Measurements from ENCODE around the gene CLASP1.
"Not testable (repeated sequence)": the region's sequence is repeated elsewhere in the genome, so short reads cannot be mapped to it uniquely, and the experiment has no call there.

CLASP1 gene

DNA sequence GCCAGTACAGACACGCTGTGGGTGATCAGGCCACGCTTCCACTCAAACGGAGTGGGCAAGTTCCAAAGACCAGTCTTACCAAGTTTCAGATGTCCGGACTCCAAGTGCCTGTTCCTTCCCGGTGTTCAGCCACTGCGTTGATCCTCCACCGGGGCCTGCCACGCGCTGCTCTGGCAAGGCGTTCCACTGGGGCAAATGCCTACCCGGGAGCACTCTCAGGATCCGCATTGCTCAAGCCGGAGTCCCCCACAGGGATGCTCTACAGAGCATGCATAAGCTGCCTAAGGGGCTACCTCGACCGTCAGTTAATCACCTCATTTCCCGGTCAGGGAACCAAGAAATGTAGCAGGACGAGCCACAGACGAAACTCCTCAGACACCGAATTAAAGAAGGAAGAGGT lies 37.0 kb upstream of the CLASP1 start:
- intact Hi-C loops (cut with DNase I; ENCODE audit: low total_unique reads), result no loop called here
- Histone ChIP-seq H3K27me3 (no peaks in the 10 kb centered on the region), H3K4me3 (no peak overlapping the region), H3K9me3 (peaks cover 8 to 24% (median 24%) of the 10 kb centered on the region in 3 donors), H3K27ac (no peak overlapping the region), H3K4me1 (peaks cover 0 to 7% (median 0%) of the 10 kb centered on the region in 4 donors), H3K36me3 (peaks cover 0 to 8% (median 3%) of the 10 kb centered on the region in 3 donors)
- DNase-seq, result no peak
- TF ChIP-seq CTCF (IDR thresholded peaks at IDR 0.05), result no peak

GRCh38 chr2:121682396-121683298 lies 33.4 kb upstream of the CLASP1 start:
- H3K27ac ChIP-seq, result no peak overlapping the region
- H3K9me3 ChIP-seq, result peaks cover 8 to 36% (median 33%) of the 10 kb centered on the region in 3 donors

GRCh38 chr2:121677855-121678254 lies 28.6 kb upstream of the CLASP1 start:
- Histone ChIP-seq H3K27me3 (no peaks in the 10 kb centered on the region), H3K36me3 (peaks cover 0 to 6% (median 1%) of the 10 kb centered on the region in 3 donors), H3K4me3 (no peak overlapping the region), H3K27ac (no peak overlapping the region), H3K9me3 (peaks cover 8 to 48% (median 24%) of the 10 kb centered on the region in 3 donors), H3K4me1 (no peaks in the 10 kb centered on the region)
- DNase-seq, result no peak
- intact Hi-C loops (cut with DNase I; ENCODE audit: low total_unique reads), result no loop called here
- no peak for TF ChIP-seq CTCF (IDR thresholded peaks at IDR 0.05)

More at GRCh38 chr2:121682396-121683298, 33.4 kb upstream of the CLASP1 start:
- Histone ChIP-seq H3K4me3 (no peak overlapping the region), H3K27me3 (no peaks in the 10 kb centered on the region), H3K4me1 (peaks cover 0 to 7% (median 0%) of the 10 kb centered on the region in 4 donors), H3K36me3 (peaks cover 0 to 8% (median 3%) of the 10 kb centered on the region in 3 donors)
- intact Hi-C loops (cut with DNase I; ENCODE audit: low total_unique reads), result no loop called here
- TF ChIP-seq CTCF (IDR thresholded peaks at IDR 0.05), result no peak
- no peak for DNase-seq

- H3K27ac ChIP-seq; H3K4me1 ChIP-seq; DNase-seq; intact Hi-C loops (cut with DNase I; ENCODE audit: low total_unique reads); H3K36me3 ChIP-seq; H3K4me3 ChIP-seq; H3K27me3 ChIP-seq: not testable (repeated sequence)
- H3K9me3 ChIP-seq, result peaks cover 0 to 24% (median 0%) of the 10 kb centered on the region in 3 donors
Observed at GRCh38 chr2:121671621-121672020, 22.4 kb upstream of the CLASP1 start.

- Histone ChIP-seq H3K4me3 (no peak overlapping the region), H3K27me3 (no peaks in the 10 kb centered on the region), H3K4me1 (no peaks in the 10 kb centered on the region), H3K36me3 (no peaks in the 10 kb centered on the region), H3K27ac (no peak overlapping the region), H3K9me3 (peaks cover 0 to 10% (median 0%) of the 10 kb centered on the region in 3 donors)
- DNase-seq, result no peak
- intact Hi-C loops (cut with DNase I; ENCODE audit: low total_unique reads), result no loop called here
- TF ChIP-seq CTCF (IDR thresholded peaks at IDR 0.05), result no peak
Observed at GRCh38 chr2:121670181-121670580, 20.9 kb upstream of the CLASP1 start.

DNA sequence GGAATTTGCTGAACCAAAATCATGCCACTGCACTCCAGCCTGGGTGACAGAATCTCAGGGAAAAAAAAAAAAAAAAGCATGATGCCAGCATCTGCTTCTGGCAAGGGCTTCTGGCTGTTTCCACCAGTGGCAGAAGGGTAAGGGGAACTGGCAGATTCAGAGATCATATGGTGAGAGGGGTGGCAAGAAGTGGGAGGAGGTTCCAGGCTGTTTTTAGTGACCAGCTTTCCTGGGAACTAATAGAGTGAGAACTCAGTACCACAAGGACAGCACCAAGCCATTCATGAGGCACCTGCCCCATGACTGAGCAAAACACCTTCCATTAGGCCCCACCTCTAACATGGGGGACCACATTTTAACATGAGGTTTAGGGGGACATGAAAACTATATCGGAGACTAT lies 18.4 kb upstream of the CLASP1 start:
- Histone ChIP-seq H3K27ac (no peak overlapping the region), H3K9me3 (peaks cover 0 to 2% (median 0%) of the 10 kb centered on the region in 3 donors), H3K27me3 (no peaks in the 10 kb centered on the region), H3K36me3 (no peaks in the 10 kb centered on the region), H3K4me3 (no peak overlapping the region), H3K4me1 (no peaks in the 10 kb centered on the region)
- intact Hi-C loops (cut with DNase I; ENCODE audit: low total_unique reads), result no loop called here
- DNase-seq, result no peak
- TF ChIP-seq CTCF (IDR thresholded peaks at IDR 0.05), result no peak
